ENCODE measurements around the gene TRIM52.

The TRIM52 gene

GRCh38 chr5:181205761-181206649, 54.9 kb downstream of the TRIM52 start:
- peak overlapping the region; percentile 60 for H3K9ac ChIP-seq (ENCODE audit: low read length)
- no peaks in the 10 kb centered on the region for H3K9me3 ChIP-seq (ENCODE audit: low read length)
- no peak for TF ChIP-seq EZH2 (IDR thresholded peaks at IDR 0.05; ENCODE audit: borderline replicate concordance, low read length)
- no peak for TF ChIP-seq CTCF (IDR thresholded peaks at IDR 0.05; ENCODE audit: low read length)
- peak overlapping the region; percentile 89 for H3K4me2 ChIP-seq (ENCODE audit: low read length)
- peaks cover 29% of the 10 kb centered on the region for H3K4me1 ChIP-seq (ENCODE audit: insufficient read depth, low read length, severe bottlenecking)
- no peaks in the 10 kb centered on the region for H3F3A ChIP-seq (ENCODE audit: insufficient read depth, low read length)
- H3K79me2 ChIP-seq (ENCODE audit: insufficient read depth, low read length) = no peaks in the 10 kb centered on the region
- no peaks in the 10 kb centered on the region for H3K36me3 ChIP-seq (ENCODE audit: insufficient read depth, low read length)
- H3K27ac ChIP-seq (ENCODE audit: low read depth, low read length, poor library complexity, severe bottlenecking) = no peak overlapping the region
- H2AFZ ChIP-seq (ENCODE audit: low read length) = no peak overlapping the region
- H3K9me2 ChIP-seq (ENCODE audit: low read depth, low read length) = no peaks in the 10 kb centered on the region
- peak overlapping the region; percentile 74 for H3K4me3 ChIP-seq (ENCODE audit: low read depth, low read length, poor library complexity, severe bottlenecking)
- no peaks in the 10 kb centered on the region for H4K20me1 ChIP-seq (ENCODE audit: insufficient read depth, low read length)
- peaks cover 7% of the 10 kb centered on the region; the same call in 1 of the 2 replicates for H3K27me3 ChIP-seq (ENCODE audit: insufficient read depth, low read length)

Data from OCI-LY1 (cell line).